Left lung (tissue), 10 donors: ENCODE data around the gene IMMP2L. TPM values are rescaled to one million over a fixed set of nuclear protein-coding genes. Genes with fewer than 3 reads are reported as not detected.

ENCODE experiments used
- ATAC-seq: fragments of 200-7000 bp; cut with Tn5 transposase; one replicate; pipeline ENCODE4 v1.9.1; 2020; ENCODE audit warnings: moderate library complexity
- DNase-seq, 4 donors: peaks; one replicate each; pipeline ENCODE4 v3.0.0-alpha.2; 2013 to 2020
- H3K27ac ChIP-seq, 2 donors: fragments of 200-600 bp; sonication (generic) in 1 of 2; one replicate each; pipeline versions ENCODE4 v1.5.0 to v1.8.0; 2020 to 2021
- H3K27me3 ChIP-seq, 2 donors: fragments of 200-600 bp; sonication (generic) in 1 of 2; one replicate each; pipeline versions ENCODE4 v1.5.0 to v1.8.0; 2020 to 2021
- H3K36me3 ChIP-seq, 2 donors: fragments of 200-600 bp; sonication (generic) in 1 of 2; one replicate each; pipeline versions ENCODE4 v1.5.0 to v1.8.0; 2020 to 2021
- H3K4me1 ChIP-seq, 2 donors: fragments of 200-600 bp; one replicate each; pipeline ENCODE4 v1.8.0; 2021
- H3K4me3 ChIP-seq, 2 donors: fragments of 200-600 bp; sonication (generic) in 1 of 2; one replicate each; pipeline versions ENCODE4 v1.5.0 to v1.8.0; 2020 to 2021; ENCODE audit warnings: mild to moderate bottlenecking in 1 of 2
- H3K9me3 ChIP-seq, 2 donors: fragments of 200-600 bp; sonication (generic) in 1 of 2; one replicate each; pipeline versions ENCODE4 v1.5.0 to v1.8.0; 2020 to 2021
- CTCF ChIP-seq, 2 donors: fragments of 200-600 bp; sonication (generic) in 1 of 2; IDR thresholded peaks; one replicate each; pipeline versions ENCODE4 v1.5.0 to v1.8.0; 2021; ENCODE audit warnings: antibody characterized with exemption in 2 of 2
- intact Hi-C, 2 donors: fragments of 100-400 bp; cut with DNase I; formaldehyde crosslinking; loops; one replicate each; pipeline versions ENCODE4 v1.11.2 to v1.14.2; 2022
- polyA plus RNA-seq, 6 donors: library from polyadenylated mRNA; unstranded; fragments of 120-200 nt; gene quantifications; one replicate each; pipeline ENCODE4 v1.2.1, GENCODE V29; 2013; ENCODE audit not compliant: insufficient read length in 6 of 6
- total RNA-seq, 2 donors: library from RNA; stranded (reverse); fragmentation: NEBNext Ultra II Directional; extraction: Animal tissue kit (Norgen Biotek cat#: 25700); gene quantifications; one replicate each; pipeline ENCODE4 v1.2.1, GENCODE V29; 2021
- donor health status: DM: no; HTN: yes; CAD: no.
- donor health status: DM: no; HTN: no; CAD: no.

The IMMP2L gene
- total and polyA plus RNA-seq, 8 donors = 10.3 to 30.1 (median 25.7) TPM

- Histone ChIP-seq H3K36me3 (no peaks in the 10 kb centered on the region), H3K9me3 (no peaks in the 10 kb centered on the region), H3K27ac (no peak overlapping the region), H3K27me3 (no peaks in the 10 kb centered on the region), H3K4me1 (no peaks in the 10 kb centered on the region), H3K4me3 (no peak overlapping the region)
- ATAC-seq = no peak
- intact Hi-C loops = no loop called here
- TF ChIP-seq CTCF (IDR thresholded peaks at IDR 0.05) = no peak
- DNase-seq = no peak
These were observed 915.0 kb downstream of the IMMP2L start for GRCh38 chr7:110647266-110647665.

- H3K36me3 ChIP-seq = no peaks in the 10 kb centered on the region
- ATAC-seq (no peak), DNase-seq (no peak)
- intact Hi-C loops = no loop called here
- H3K27me3 ChIP-seq = no peaks in the 10 kb centered on the region
- TF ChIP-seq CTCF (IDR thresholded peaks at IDR 0.05) = no peak
- no peak overlapping the region for H3K27ac ChIP-seq
- H3K9me3 ChIP-seq = no peaks in the 10 kb centered on the region
- no peak overlapping the region for H3K4me3 ChIP-seq
- no peaks in the 10 kb centered on the region for H3K4me1 ChIP-seq
These were observed 915.5 kb downstream of the IMMP2L start for GRCh38 chr7:110646804-110647203.

GRCh38 chr7:110645616-110646015, 916.7 kb downstream of the IMMP2L start:
- Histone ChIP-seq H3K9me3 (no peaks in the 10 kb centered on the region), H3K4me3 (no peak overlapping the region), H3K27ac (no peak overlapping the region), H3K4me1 (no peaks in the 10 kb centered on the region), H3K36me3 (no peaks in the 10 kb centered on the region), H3K27me3 (no peaks in the 10 kb centered on the region)
- DNase-seq = no peak
- ATAC-seq = no peak
- TF ChIP-seq CTCF (IDR thresholded peaks at IDR 0.05) = no peak
- intact Hi-C loops = no loop called here

GRCh38 chr7:110645060-110645459, 917.2 kb downstream of the IMMP2L start:
- Histone ChIP-seq H3K9me3 (no peaks in the 10 kb centered on the region), H3K36me3 (no peaks in the 10 kb centered on the region), H3K4me1 (no peaks in the 10 kb centered on the region), H3K27ac (no peak overlapping the region), H3K27me3 (no peaks in the 10 kb centered on the region), H3K4me3 (no peak overlapping the region)
- no peak for TF ChIP-seq CTCF (IDR thresholded peaks at IDR 0.05)
- no peak for DNase-seq
- intact Hi-C loops = no loop called here
- ATAC-seq = no peak

- Histone ChIP-seq H3K27me3 (no peaks in the 10 kb centered on the region), H3K9me3 (peaks cover 0 to 12% of the 10 kb centered on the region in 2 donors), H3K4me3 (no peak overlapping the region), H3K27ac (no peak overlapping the region), H3K36me3 (no peaks in the 10 kb centered on the region), H3K4me1 (no peaks in the 10 kb centered on the region)
- intact Hi-C loops = no loop called here
- DNase-seq (peak in 1 of 4 donors; percentile 35), ATAC-seq (no peak)
- no peak for TF ChIP-seq CTCF (IDR thresholded peaks at IDR 0.05)
These were observed 925.0 kb downstream of the IMMP2L start for GRCh38 chr7:110637252-110637651.
